DOHH2 (cell line): ENCODE results near the gene RAD9A.

Source experiments
- CTCF ChIP-seq: fragments of 200-600 bp; sonication (generic); IDR thresholded peaks from one replicate; pipeline ENCODE4 v1.5.1; 2014; ENCODE audit warnings: antibody characterized with exemption, mild to moderate bottlenecking, low read depth, low read length; ENCODE audit not compliant: poor library complexity, severe bottlenecking
- EZH2phosphoT487 ChIP-seq: fragments of 200-600 bp; sonication (generic); IDR thresholded peaks from 2 replicates; pipeline ENCODE4 v1.6.1; 2017; ENCODE audit warnings: borderline replicate concordance, mild to moderate bottlenecking, antibody characterized with exemption, low read length, moderate library complexity, mixed read lengths

GRCh38 chr11:67429722-67430121 is 37.9 kb downstream of the RAD9A start:
- no peak for TF ChIP-seq CTCF
- no peak for TF ChIP-seq EZH2phosphoT487
